Measurements from ENCODE around the gene FAM78A.
A peak's percentile ranks its signal among the peaks of the same experiment; 100 is the strongest.
"Not testable (repeated sequence)": the region's sequence is repeated elsewhere in the genome, so short reads cannot be mapped to it uniquely, and the experiment has no call there.

FAM78A gene

GRCh38 chr9:131220485-131220884 is 55.8 kb downstream of the FAM78A start:
- TF ChIP-seq CTCF (IDR thresholded peaks at IDR 0.05; ENCODE audit: unreplicated experiment in 3 of 3): no peak
- Mint-ChIP-seq H3K4me3 (no peak overlapping the region), H3K36me3 (ENCODE audit: low read depth) (peaks cover 61% of the 10 kb centered on the region)

DNA sequence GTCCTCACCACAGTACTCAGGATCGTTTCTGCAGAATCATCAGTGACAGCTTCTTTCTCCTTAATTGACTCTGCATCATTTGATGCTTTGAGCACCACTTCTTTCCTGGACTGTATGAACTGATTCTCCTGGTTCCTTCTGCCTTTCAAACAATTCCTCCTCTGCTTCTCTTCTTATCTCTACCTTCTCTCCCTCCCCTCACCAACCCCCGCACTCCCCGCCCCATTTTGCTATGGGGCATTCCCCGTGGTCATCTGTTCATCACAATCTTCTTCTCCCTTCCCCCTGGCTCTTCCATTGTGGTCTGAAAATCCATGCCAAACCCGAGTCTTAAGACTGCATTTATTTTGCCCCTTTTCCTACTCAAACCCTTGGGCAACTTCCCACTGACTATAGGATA is 57.9 kb downstream of the FAM78A start:
- H3K27ac Mint-ChIP-seq: no peak overlapping the region
- H3K36me3 Mint-ChIP-seq (ENCODE audit: low read depth): peaks cover 66% of the 10 kb centered on the region
- TF ChIP-seq CTCF (IDR thresholded peaks at IDR 0.05; ENCODE audit: unreplicated experiment in 3 of 3): no peak
- peaks cover 29% of the 10 kb centered on the region for H3K4me1 Mint-ChIP-seq
- no peak overlapping the region for H3K4me3 Mint-ChIP-seq
- H3K27me3 Mint-ChIP-seq (ENCODE audit: low read depth): no peaks in the 10 kb centered on the region
- H3K9me3 Mint-ChIP-seq: no peaks in the 10 kb centered on the region

More at GRCh38 chr9:131220485-131220884, 55.8 kb downstream of the FAM78A start:
- H3K4me1 Mint-ChIP-seq: peaks cover 18% of the 10 kb centered on the region
- no peaks in the 10 kb centered on the region for H3K27me3 Mint-ChIP-seq (ENCODE audit: low read depth)
- no peaks in the 10 kb centered on the region for H3K9me3 Mint-ChIP-seq
- H3K27ac Mint-ChIP-seq: no peak overlapping the region

GRCh38 chr9:131217331-131218031 is 58.8 kb downstream of the FAM78A start:
- Mint-ChIP-seq H3K27me3 (ENCODE audit: low read depth) (no peaks in the 10 kb centered on the region), H3K4me3 (no peak overlapping the region), H3K27ac (no peak overlapping the region), H3K9me3 (peaks cover 1% of the 10 kb centered on the region), H3K4me1 (peaks cover 26% of the 10 kb centered on the region), H3K36me3 (ENCODE audit: low read depth) (peaks cover 63% of the 10 kb centered on the region)
- TF ChIP-seq CTCF (IDR thresholded peaks at IDR 0.05; ENCODE audit: unreplicated experiment in 3 of 3): no peak

DNA sequence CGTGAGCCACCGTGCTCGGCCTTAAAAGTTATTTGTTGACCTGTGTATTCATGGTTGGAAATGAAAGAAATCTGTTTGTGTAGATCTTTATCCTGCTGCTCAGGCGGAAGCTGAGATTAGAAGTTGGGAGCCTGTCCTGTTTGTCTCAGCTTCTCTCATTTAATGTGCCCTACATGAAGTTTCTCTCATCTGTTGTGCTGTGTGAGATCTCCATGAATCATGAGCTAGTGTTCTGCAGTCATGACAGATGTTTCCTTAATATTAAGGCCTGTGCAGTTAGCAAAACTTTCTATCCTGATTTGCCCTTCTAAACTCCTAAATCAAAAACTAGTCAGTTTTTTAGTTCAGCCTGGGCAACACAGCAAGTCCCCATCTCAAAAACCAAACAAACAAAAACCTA is 59.5 kb downstream of the FAM78A start:
- TF ChIP-seq CTCF (IDR thresholded peaks at IDR 0.05; ENCODE audit: unreplicated experiment in 3 of 3): no peak
- Mint-ChIP-seq H3K4me3 (no peak overlapping the region), H3K27me3 (ENCODE audit: low read depth) (no peaks in the 10 kb centered on the region), H3K4me1 (peaks cover 21% of the 10 kb centered on the region), H3K9me3 (peaks cover 6% of the 10 kb centered on the region), H3K27ac (no peak overlapping the region), H3K36me3 (ENCODE audit: low read depth) (peaks cover 66% of the 10 kb centered on the region)

DNA sequence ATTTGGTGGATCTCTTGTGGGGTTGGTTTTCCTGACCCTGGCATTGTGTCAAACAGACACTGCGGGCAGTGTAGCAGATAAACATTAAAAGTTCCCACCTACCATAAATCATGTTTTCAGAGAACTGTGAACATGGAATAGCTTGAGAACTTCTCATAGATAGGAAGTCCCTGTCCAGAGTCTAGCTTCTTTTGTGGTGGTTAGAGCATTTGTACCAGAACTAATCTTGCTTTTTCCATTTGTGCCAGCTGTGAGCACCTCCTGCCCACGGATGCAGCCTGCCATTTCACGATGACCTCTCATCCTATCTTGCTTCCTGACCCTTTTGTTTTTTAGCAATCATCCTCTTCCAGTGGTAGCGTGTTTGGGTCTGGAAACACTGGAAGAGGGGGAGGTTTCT is 61.4 kb downstream of the FAM78A start:
- Mint-ChIP-seq H3K4me1 (peaks cover 19% of the 10 kb centered on the region), H3K36me3 (ENCODE audit: low read depth) (peaks cover 72% of the 10 kb centered on the region), H3K4me3 (no peak overlapping the region), H3K9me3 (peaks cover 22% of the 10 kb centered on the region), H3K27ac (peak overlapping the region; percentile 26 to 48 (median 40)), H3K27me3 (ENCODE audit: low read depth) (no peaks in the 10 kb centered on the region)
- no peak for TF ChIP-seq CTCF (IDR thresholded peaks at IDR 0.05; ENCODE audit: unreplicated experiment in 3 of 3)

DNA sequence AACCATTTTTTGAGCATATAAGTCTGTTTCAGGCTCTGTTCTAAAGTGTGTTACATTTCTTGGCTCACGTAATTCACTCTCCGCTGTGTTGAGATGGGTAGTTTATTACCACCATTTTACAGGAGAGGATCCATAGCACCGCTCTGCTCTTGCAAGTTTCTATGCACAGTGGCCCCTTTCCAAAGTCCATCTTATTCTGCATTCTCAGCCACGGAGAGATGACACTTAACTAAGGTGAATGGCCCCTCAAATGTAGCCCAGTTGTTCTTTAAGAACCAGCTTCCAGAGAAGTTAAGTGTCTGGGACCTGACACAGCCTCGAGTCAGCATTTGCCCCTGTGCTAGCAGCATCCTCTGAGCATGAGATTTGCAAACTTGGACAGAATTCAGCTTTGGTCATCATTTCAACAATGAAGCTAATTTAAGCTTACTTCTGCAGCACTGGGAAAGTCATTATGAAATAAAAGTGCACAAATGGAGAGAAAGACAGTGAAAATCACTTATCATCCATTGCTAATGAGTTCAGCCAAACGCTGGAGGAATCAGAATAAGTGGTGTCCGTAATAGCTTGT is 61.9 kb downstream of the FAM78A start:
- no peak for TF ChIP-seq CTCF (IDR thresholded peaks at IDR 0.05; ENCODE audit: unreplicated experiment in 3 of 3)
- Mint-ChIP-seq H3K9me3 (peaks cover 23% of the 10 kb centered on the region), H3K4me1 (peaks cover 19% of the 10 kb centered on the region), H3K27me3 (ENCODE audit: low read depth) (no peaks in the 10 kb centered on the region), H3K27ac (peak overlapping the region; percentile 26 to 48 (median 40)), H3K36me3 (ENCODE audit: low read depth) (peaks cover 74% of the 10 kb centered on the region), H3K4me3 (no peak overlapping the region)

- H3K27ac Mint-ChIP-seq; H3K4me3 Mint-ChIP-seq; H3K27me3 Mint-ChIP-seq (ENCODE audit: low read depth): not testable (repeated sequence)
- peaks cover 71% of the 10 kb centered on the region for H3K36me3 Mint-ChIP-seq (ENCODE audit: low read depth)
- peaks cover 23% of the 10 kb centered on the region for H3K9me3 Mint-ChIP-seq
- H3K4me1 Mint-ChIP-seq: peaks cover 17% of the 10 kb centered on the region
Observed at GRCh38 chr9:131211920-131212319, 64.4 kb downstream of the FAM78A start.

Data from nephron (organoid).